ENCODE data around the gene TUFM. TPM values are rescaled to one million over a fixed set of nuclear protein-coding genes. Genes with fewer than 3 reads are reported as not detected.
A peak's percentile ranks its signal among the peaks of the same experiment; 100 is the strongest.
"Not testable (repeated sequence)": the region's sequence is repeated elsewhere in the genome, so short reads cannot be mapped to it uniquely, and the experiment has no call there.

The TUFM gene
- total RNA-seq (100 to 1,000 TPM; 320 to 347 TPM), polyA plus RNA-seq (146 TPM)

DNA sequence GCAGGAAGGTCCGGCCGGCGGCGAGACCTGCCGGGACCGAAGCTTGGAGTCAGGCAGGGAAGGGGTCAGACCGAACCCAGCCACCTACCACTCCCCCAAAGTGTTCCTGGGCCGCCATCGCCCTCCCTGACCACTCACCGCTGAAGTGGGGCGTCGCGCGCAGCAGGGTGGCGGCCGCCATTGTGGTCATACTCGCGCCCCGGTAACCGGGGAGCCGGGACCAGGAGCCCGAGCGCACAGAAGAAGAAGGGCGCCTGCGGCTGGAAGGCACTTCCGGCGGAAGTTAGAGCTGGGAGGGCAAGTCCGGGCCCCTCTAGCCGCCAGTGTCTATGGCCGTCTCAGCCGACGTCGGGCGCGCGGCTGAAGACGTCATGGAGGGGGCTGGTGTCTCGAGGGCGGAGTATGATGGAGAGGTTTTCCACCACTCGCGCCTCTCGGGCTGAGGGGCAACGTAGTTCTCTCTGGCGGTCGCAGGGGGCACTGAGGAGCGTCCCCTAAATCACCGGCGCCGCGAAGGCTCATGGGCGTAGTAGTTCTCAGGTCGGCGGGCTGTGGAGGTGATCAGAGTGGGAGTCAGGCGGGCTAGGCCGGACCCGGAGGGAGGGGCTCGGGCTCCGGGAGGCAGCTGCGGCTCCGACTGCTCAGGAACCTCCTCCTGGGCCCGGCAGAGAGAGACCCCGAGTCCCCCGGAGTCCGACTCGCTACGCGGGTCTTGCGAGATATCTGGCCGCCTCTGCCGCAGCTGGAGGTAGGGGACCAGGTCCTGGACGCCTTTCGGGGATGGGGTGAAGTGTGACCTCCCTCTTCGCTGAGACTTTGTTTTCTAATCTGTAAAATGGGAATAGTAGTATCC lies at the start of gene TUFM:
TUFM (minus strand) TSS at position 269 of the 853 bp plus-strand sequence; CDS start at position 190, 79 bp downstream.
- Histone ChIP-seq H3K4me3 (ENCODE audit: low read length) (peak within 1 kb of the TSS; percentile 90), H3K27me3 (ENCODE audit: insufficient read depth, low read length, poor library complexity, severe bottlenecking) (no peaks in the 10 kb centered on the region), H3K27ac (ENCODE audit: low read depth, low read length) (peak within 1 kb of the TSS; percentile 89), H3K36me3 (ENCODE audit: insufficient read depth, low read length) (peaks cover 27% of the 10 kb centered on the region), H3K4me1 (ENCODE audit: insufficient read depth, low read length) (peaks cover 26% of the 10 kb centered on the region), H3K9me3 (ENCODE audit: low read length) (no peaks in the 10 kb centered on the region)
- peak; percentile 96 to 99 (median 98) for DNase-seq
- Mint-ChIP-seq H3K27ac (peak within 1 kb of the TSS; percentile 84 to 99 (median 94)), H3K36me3 (peaks cover 0 to 50% (median 3%) of the 10 kb centered on the region in 3 donors), H3K4me3 (peak within 1 kb of the TSS; percentile 90 to 95 (median 94)), H3K27me3 (no peaks in the 10 kb centered on the region), H3K4me1 (peaks cover 28 to 41% (median 30%) of the 10 kb centered on the region in 3 donors), H3K9me3 (no peaks in the 10 kb centered on the region)
- ChIA-PET POLR2A (interaction anchor here (0.6 to 2.5 kb wide), 7 partner anchors 16 to 354 kb away, joined by 3 to 35 read pairs (median 6); partner anchors contain the start of genes ATXN2L, CLN3, NFATC2IP and SH2B1), CTCF (interaction anchor here (0.7 to 7.5 kb wide), 12 partner anchors 10 to 131 kb away, joined by 3 to 42 read pairs (median 6); partner anchors contain the start of genes ATXN2L, NFATC2IP and SH2B1)

DNA sequence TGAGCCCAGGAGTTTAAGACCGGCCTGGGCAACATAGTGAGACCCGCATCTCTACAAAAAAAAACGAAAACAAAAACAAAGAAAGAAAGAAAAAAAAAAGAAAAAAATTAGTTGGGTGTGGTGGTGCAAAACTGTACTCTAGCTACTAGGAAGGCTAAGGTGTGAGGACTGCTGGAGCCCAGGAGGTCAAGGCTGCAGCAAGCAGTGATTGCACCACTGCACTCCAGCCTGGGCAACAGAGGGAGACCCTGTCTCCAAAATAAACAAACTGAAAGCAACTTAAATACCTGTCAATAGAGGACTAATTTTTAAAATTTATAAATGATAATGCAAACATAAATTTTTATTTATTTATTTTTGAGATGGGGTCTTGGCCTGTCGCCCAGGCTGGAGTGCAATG lies 49.5 kb upstream of the TUFM start:
- DNase-seq, result no peak
- ChIA-PET CTCF (interaction anchor here (1.0 kb wide), 1 partner anchor 22 kb away, joined by 3 read pairs; no protein-coding TSS in a partner anchor), POLR2A (no interaction called here)
- Mint-ChIP-seq H3K36me3 (no peaks in the 10 kb centered on the region), H3K4me3 (no peak overlapping the region), H3K27me3 (no peaks in the 10 kb centered on the region), H3K4me1 (no peaks in the 10 kb centered on the region), H3K27ac (no peak overlapping the region), H3K9me3 (no peaks in the 10 kb centered on the region)
- Histone ChIP-seq H3K4me3 (ENCODE audit: low read length) (no peak overlapping the region), H3K9me3 (ENCODE audit: low read length) (no peaks in the 10 kb centered on the region), H3K27me3 (ENCODE audit: insufficient read depth, low read length, poor library complexity, severe bottlenecking) (no peaks in the 10 kb centered on the region), H3K36me3 (ENCODE audit: insufficient read depth, low read length) (no peaks in the 10 kb centered on the region), H3K4me1 (ENCODE audit: insufficient read depth, low read length) (no peaks in the 10 kb centered on the region), H3K27ac (ENCODE audit: low read depth, low read length) (no peak overlapping the region)

DNA sequence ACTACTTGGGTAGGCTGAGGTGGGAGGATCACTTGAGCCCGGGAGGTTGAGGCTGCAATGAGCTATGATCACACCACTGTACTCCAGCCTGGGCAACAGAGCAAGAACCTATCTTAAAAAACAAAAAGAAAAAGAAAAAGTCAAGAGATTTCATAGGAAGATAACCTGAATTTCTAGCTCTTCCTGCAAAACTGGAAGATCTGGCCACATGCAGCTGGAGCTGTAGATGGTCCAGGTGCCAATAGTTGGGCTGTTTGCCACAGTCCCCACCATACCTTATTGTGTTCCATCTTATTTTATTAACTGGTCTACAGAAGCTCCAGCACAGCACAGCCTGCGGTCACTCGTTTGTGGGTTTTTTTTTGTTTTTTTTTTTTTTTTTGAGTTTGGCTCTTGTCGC lies 47.1 kb upstream of the TUFM start:
- H3K36me3 Mint-ChIP-seq, result no peaks in the 10 kb centered on the region
- H3K27ac ChIP-seq (ENCODE audit: low read depth, low read length), result no peak overlapping the region
- H3K27me3 Mint-ChIP-seq, result no peaks in the 10 kb centered on the region
- CTCF ChIA-PET, result no interaction called here
- H3K9me3 Mint-ChIP-seq, result no peaks in the 10 kb centered on the region
- H3K4me1 Mint-ChIP-seq, result no peaks in the 10 kb centered on the region
- H3K9me3 ChIP-seq (ENCODE audit: low read length), result no peaks in the 10 kb centered on the region
- no peak for DNase-seq
- POLR2A ChIA-PET, result no interaction called here
- no peaks in the 10 kb centered on the region for H3K27me3 ChIP-seq (ENCODE audit: insufficient read depth, low read length, poor library complexity, severe bottlenecking)
- no peaks in the 10 kb centered on the region for H3K4me1 ChIP-seq (ENCODE audit: insufficient read depth, low read length)
- H3K27ac Mint-ChIP-seq, result no peak overlapping the region
- no peak overlapping the region for H3K4me3 ChIP-seq (ENCODE audit: low read length)
- H3K4me3 Mint-ChIP-seq, result no peak overlapping the region
- H3K36me3 ChIP-seq (ENCODE audit: insufficient read depth, low read length), result no peaks in the 10 kb centered on the region

DNA sequence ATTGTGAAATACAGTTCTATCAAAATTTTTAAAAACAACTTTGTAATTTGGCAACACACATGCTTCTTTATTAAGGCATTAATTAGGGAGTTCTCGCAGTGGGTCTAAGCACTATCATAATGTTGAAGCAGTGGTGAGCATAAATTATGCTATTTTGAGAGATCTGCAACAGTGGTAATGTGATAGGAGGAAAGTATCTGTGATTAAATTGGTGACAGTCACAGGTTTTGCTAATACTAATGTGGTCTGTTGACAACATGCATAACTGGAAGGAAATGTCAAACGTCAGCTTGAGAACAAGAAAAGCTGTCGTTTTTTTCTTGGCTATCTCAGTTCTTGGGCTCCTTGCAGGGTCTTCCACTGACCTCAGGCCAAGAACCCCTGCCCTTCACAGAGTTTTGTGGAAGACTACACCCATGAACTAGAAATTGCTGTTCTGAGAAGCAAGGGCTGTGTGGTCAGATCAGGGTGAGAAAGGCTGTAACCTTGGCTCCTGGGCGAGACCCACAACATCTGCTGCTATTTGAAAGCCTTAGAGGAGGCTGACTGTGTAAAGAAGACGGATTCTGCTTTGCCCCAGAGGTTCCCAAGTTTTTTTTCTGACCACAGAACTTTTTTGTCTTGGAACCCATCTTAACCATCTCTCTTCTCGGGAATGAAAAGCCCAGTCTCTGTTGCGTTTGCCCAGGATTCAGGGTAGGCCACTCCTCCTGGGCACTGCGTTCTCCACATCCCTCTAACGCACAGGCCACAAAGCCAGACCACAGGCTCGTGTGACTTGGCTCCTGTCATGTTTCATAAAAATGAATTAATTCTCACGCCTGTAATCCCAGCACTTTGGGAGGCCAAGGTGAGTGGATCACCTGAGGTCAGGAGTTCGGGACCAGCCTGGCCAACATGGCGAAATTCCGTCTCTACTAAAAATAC lies 46.1 kb upstream of the TUFM start:
- ChIA-PET POLR2A (no interaction called here), CTCF (no interaction called here)
- H3K27ac ChIP-seq (ENCODE audit: low read depth, low read length), result no peak overlapping the region
- H3K4me3 Mint-ChIP-seq, result no peak overlapping the region
- no peaks in the 10 kb centered on the region for H3K27me3 ChIP-seq (ENCODE audit: insufficient read depth, low read length, poor library complexity, severe bottlenecking)
- no peaks in the 10 kb centered on the region for H3K4me1 Mint-ChIP-seq
- no peaks in the 10 kb centered on the region for H3K4me1 ChIP-seq (ENCODE audit: insufficient read depth, low read length)
- DNase-seq, result no peak
- no peak overlapping the region for H3K4me3 ChIP-seq (ENCODE audit: low read length)
- H3K36me3 ChIP-seq (ENCODE audit: insufficient read depth, low read length), result no peaks in the 10 kb centered on the region
- H3K9me3 ChIP-seq (ENCODE audit: low read length), result no peaks in the 10 kb centered on the region
- no peaks in the 10 kb centered on the region for H3K9me3 Mint-ChIP-seq
- H3K27me3 Mint-ChIP-seq, result no peaks in the 10 kb centered on the region
- peak overlapping the region in 1 of 8 donors; percentile 34 for H3K27ac Mint-ChIP-seq
- no peaks in the 10 kb centered on the region for H3K36me3 Mint-ChIP-seq

DNA sequence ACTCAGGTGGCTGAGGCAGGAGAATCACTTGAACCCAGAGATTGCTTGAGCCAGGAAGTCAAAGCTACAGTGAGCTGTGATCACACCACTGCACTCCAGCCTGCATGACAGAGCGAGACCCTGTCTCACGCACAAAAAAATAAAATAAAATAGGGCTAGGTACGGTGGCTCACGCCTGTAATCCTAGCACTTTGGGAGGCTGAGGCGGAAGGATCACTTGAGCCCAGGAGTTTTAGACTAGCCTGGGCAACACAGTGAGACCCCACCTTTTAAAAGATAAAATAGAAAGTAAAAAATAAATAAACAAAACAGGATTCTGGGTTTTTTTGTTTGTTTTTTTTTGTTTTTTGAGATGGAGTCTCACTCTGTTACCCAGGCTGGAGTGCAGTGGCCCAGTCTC lies 44.2 kb upstream of the TUFM start:
- H3K4me1 Mint-ChIP-seq; H3K27ac ChIP-seq (ENCODE audit: low read depth, low read length); H3K36me3 ChIP-seq (ENCODE audit: insufficient read depth, low read length); H3K27me3 Mint-ChIP-seq; H3K9me3 Mint-ChIP-seq; DNase-seq; H3K4me3 ChIP-seq (ENCODE audit: low read length); H3K27ac Mint-ChIP-seq; H3K4me3 Mint-ChIP-seq; POLR2A ChIA-PET; H3K36me3 Mint-ChIP-seq; H3K27me3 ChIP-seq (ENCODE audit: insufficient read depth, low read length, poor library complexity, severe bottlenecking); H3K4me1 ChIP-seq (ENCODE audit: insufficient read depth, low read length); H3K9me3 ChIP-seq (ENCODE audit: low read length): not testable (repeated sequence)
- CTCF ChIA-PET, result interaction anchor here (0.8 kb wide), 1 partner anchor 55 kb away, joined by 3 read pairs; no protein-coding TSS in a partner anchor

DNA sequence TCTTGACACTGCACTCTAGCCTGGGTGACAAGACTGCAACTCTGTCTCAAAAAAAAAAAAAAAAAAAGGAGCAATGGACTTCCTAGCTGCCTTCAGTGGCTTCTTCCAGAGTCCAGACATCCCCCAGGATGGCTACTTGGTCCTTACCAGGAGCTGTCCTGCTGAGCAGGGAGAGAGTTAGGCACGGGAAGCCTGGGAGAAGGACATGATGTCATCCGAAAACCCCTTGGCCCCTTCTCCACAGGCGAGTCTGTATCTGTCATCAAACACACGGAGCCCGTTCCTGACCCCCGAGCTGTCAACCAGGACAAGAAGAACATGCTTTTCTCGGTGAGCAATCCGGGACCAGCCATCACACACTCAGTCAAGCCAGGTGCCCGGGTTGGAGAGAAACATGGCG lies 40.8 kb upstream of the TUFM start:
- CTCF ChIA-PET, result no interaction called here
- Mint-ChIP-seq H3K27ac (no peak overlapping the region), H3K27me3 (peaks cover 0 to 2% of the 10 kb centered on the region in 2 donors), H3K4me1 (no peaks in the 10 kb centered on the region), H3K4me3 (peak overlapping the region in 1 of 7 donors; percentile 13), H3K36me3 (no peaks in the 10 kb centered on the region), H3K9me3 (no peaks in the 10 kb centered on the region)
- Histone ChIP-seq H3K4me3 (ENCODE audit: low read length) (no peak overlapping the region), H3K4me1 (ENCODE audit: insufficient read depth, low read length) (no peaks in the 10 kb centered on the region), H3K27ac (ENCODE audit: low read depth, low read length) (no peak overlapping the region), H3K27me3 (ENCODE audit: insufficient read depth, low read length, poor library complexity, severe bottlenecking) (no peaks in the 10 kb centered on the region), H3K9me3 (ENCODE audit: low read length) (no peaks in the 10 kb centered on the region), H3K36me3 (ENCODE audit: insufficient read depth, low read length) (no peaks in the 10 kb centered on the region)
- DNase-seq, result no peak
- POLR2A ChIA-PET, result no interaction called here

DNA sequence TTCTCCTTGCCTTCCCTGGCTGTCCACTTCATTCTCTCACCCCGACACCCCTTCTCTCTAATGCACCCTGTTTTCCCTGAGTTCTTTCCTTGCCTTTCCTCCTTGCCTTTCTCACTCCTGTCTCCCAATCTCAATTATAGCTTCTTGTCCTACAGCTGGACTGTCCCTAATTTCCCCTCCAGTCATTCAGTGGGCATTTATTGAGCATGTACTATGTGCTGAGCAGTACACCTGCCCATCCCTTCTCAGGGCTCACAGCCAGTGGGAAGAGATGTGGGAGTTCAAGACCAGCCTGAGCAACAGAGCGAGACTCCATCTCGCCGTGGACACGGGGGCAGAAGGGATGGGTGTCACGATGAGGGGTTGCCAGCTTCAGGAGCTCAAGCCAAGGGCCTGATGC lies 37.9 kb upstream of the TUFM start:
- Mint-ChIP-seq H3K9me3 (no peaks in the 10 kb centered on the region), H3K27me3 (peaks cover 0 to 2% of the 10 kb centered on the region in 2 donors), H3K27ac (peak overlapping the region in 1 of 8 donors; percentile 63), H3K4me3 (peak overlapping the region in 1 of 7 donors; percentile 34), H3K36me3 (peaks cover 0 to 2% (median 0%) of the 10 kb centered on the region in 3 donors), H3K4me1 (peaks cover 12 to 13% (median 13%) of the 10 kb centered on the region in 3 donors)
- Histone ChIP-seq H3K27ac (ENCODE audit: low read depth, low read length) (no peak overlapping the region), H3K4me1 (ENCODE audit: insufficient read depth, low read length) (peaks cover 12% of the 10 kb centered on the region), H3K36me3 (ENCODE audit: insufficient read depth, low read length) (no peaks in the 10 kb centered on the region), H3K4me3 (ENCODE audit: low read length) (no peak overlapping the region), H3K27me3 (ENCODE audit: insufficient read depth, low read length, poor library complexity, severe bottlenecking) (no peaks in the 10 kb centered on the region), H3K9me3 (ENCODE audit: low read length) (no peaks in the 10 kb centered on the region)
- ChIA-PET POLR2A (no interaction called here), CTCF (no interaction called here)
- no peak for DNase-seq

Data from CD8-positive, alpha-beta memory T cell (primary cell).